Stimulated activated CD4-positive, alpha-beta T cell treated with anti-CD3 and anti-CD28 coated beads, Interleukin-2, amount 100 ng/mL, for 48 hours (primary cell): ENCODE measurements around the gene FAM222A.
"Not testable (repeated sequence)": the region's sequence is repeated elsewhere in the genome, so short reads cannot be mapped to it uniquely, and the experiment has no call there.

Experiments used
- DNase-seq, 2 donors: peaks; one replicate each; pipeline ENCODE4 v3.0.0-alpha.2; 2020

Gene FAM222A

GRCh38 chr12:109694629-109695028 lies 19.0 kb upstream of the FAM222A start:
- DNase-seq: not testable (repeated sequence)

- no peak for DNase-seq
Observed at GRCh38 chr12:109695416-109695815, 18.2 kb upstream of the FAM222A start.

GRCh38 chr12:109695961-109696461 lies 17.6 kb upstream of the FAM222A start:
- no peak for DNase-seq

DNA sequence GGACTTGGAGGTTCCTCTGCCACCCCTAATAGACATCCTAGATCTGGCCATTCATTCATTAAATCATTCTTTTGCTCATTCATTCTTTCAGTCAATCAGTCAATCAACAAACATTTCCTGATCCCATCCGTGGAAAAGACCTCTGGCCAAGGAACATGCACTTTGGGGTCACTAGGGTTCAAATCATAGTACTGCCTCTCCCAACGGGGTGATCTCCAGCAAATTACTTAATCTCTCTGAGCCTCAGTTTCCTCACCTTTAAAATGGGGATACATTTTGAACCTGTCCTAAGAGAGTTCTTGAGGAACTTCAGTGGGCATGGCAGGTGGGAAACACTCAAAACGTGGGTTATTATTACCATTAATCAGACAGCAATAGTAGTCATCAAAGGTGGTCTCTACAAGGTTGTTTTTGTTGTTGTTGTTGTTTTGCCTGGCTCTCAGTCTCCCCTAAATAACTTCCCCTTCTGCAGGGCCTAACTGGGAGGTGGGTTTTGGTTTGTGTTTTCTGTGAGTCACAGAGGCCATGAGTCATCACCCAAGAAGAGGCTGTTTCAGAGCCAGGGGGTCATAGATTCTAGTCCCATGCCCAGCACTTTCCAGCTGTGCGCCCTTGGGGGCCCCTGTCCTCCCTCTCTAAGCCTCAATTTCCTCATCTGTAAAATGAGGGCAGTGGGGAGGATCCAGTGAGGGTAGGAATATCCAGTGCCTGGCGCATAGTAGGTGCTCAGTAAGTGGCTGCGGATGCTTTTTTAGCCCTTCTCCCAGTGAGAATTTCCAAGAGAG lies 16.9 kb upstream of the FAM222A start:
- DNase-seq: no peak

GRCh38 chr12:109697270-109697553 lies 16.4 kb upstream of the FAM222A start:
- no peak for DNase-seq

GRCh38 chr12:109697877-109698468 lies 15.7 kb upstream of the FAM222A start:
- DNase-seq: no peak

DNA sequence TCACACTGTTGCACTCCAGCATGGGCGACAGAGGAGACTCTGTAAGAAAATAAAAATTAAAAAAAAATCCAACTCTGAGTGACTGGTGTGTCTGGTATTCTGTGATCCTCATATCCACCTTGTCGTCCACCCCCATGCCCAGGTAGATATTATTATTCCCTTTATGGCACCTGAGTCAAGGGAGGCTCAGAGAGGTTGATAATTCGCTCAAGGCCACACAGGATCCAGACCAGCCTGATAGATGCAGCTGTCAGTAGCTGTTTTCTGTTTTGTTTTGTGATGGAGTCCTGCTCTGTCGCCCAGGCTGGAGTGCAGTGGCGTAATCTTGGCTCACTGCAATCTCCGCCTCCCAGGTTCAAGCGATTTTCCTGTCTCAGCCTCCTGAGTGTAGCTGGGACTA lies 14.8 kb upstream of the FAM222A start:
- DNase-seq: no peak

- DNase-seq: no peak
Observed at GRCh38 chr12:109701064-109701463, 12.6 kb upstream of the FAM222A start.

GRCh38 chr12:109702111-109702841 lies 11.3 kb upstream of the FAM222A start:
- DNase-seq: no peak

DNA sequence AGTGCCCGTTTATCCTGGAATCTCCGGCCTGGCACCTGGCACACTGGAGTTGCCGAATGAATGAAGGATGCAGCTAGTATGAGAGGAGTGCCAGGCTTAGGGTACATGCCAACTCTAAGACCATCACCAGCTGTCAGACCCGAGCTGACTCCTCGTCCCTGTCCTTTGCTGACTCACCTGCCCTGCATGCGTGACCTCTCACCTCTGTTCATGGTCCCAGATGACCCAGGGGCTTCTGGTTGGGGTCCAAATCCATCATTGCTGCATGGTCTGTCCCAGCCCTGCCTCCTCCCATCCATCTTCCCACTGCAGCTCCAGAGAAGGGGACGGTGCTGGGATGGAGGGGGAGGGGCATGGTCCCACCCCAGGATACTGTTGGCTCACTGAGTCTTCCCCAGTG lies 9.9 kb upstream of the FAM222A start:
- DNase-seq: no peak

DNA sequence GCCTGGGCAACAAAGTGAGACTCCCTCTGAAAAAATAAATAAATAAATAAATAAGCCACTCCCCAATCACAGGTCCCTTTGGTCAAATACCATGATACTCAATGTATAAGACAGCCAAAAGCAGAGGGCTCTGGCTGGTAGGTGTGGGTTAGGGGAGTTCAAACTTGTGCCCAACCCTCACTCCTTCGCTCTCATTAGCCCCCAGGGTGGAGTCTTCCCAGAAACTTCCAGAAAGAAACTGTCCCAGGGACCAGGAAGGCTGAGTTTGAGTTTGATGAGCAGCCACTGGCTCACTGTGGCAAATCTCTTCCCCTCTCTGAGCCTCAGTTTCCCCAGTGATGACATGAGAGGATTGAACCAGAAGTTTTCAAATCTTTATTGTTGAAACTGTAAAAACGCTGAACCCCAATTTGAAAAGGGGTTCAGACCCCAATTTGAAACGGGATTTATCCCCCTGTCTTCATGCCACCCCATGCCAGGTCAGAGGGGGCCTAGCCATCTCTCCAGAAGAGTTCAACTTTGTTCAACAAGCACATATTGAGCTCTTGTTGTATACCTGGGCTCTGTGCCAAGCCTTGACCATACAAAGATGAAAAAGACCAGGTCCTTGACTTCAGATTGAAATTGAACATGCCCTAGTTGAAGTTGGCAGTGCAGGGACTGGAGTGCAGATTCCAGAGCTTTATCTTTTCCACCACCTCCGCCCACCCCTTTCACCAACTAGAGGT lies 9.1 kb upstream of the FAM222A start:
- DNase-seq: no peak

DNA sequence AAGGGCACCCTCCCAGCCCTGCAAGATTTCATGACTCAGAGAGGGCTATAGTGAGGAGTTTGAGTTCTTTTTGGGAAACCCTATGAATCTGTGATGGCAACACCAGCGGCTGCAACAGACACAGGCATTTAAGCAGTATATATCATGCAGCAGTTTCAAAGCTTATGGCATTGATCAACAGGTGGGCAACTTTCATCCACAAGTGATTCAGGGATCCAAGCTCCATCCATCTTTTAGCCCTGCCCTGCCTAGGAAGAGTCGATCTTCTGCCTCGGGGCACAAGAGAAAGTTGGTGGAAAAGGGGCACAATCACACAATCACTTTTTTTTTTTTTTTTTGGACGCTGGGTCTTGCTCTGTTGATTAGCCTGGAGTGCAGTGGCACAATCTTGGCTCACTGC lies 8.3 kb upstream of the FAM222A start:
- DNase-seq: no peak

DNA sequence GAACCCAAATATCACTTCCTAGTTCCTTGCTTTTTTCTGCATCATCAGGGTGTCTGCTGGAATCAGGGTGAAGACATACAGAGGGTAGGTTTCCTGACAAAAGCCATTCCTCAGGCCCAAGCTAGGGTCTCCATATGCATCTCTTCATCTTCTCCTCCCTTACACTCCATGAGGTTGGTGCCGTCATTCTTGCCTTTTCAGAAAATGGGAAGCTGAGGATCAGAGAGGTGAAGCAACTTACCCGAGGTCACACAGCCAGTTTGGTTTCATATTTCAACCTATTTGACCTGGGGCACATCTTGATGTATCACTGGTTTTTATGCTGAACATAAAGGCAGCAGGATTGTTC lies 7.3 kb upstream of the FAM222A start:
- DNase-seq: no peak

GRCh38 chr12:109706747-109707469 lies 6.7 kb upstream of the FAM222A start:
- no peak for DNase-seq

- DNase-seq: no peak
Observed at GRCh38 chr12:109707470-109707821, 6.2 kb upstream of the FAM222A start.

DNA sequence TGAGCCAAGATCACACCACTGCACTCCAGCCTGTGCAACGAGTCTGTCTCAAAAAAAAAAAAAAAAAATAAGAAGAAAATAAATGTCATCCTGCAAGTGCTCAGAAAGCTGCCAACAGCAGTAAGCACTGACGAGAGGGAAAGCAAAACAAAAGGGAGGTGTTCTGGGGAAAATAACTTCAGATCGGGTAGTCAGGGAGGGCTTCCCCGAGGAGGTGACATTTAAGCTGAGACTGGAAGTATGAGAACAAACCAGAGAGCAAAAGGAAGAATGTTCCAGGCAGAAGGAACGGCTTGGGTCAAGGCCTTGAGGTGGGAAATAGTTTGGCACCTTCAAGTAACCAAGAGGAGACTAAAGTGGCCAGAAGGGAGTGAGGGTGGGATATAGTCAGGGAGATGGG lies 4.7 kb upstream of the FAM222A start:
- no peak for DNase-seq

- DNase-seq: no peak
Observed at GRCh38 chr12:109709401-109709991, 4.1 kb upstream of the FAM222A start.

GRCh38 chr12:109710205-109710746 lies 3.3 kb upstream of the FAM222A start:
- no peak for DNase-seq

GRCh38 chr12:109710747-109711595 lies 2.7 kb upstream of the FAM222A start:
- no peak for DNase-seq

DNA sequence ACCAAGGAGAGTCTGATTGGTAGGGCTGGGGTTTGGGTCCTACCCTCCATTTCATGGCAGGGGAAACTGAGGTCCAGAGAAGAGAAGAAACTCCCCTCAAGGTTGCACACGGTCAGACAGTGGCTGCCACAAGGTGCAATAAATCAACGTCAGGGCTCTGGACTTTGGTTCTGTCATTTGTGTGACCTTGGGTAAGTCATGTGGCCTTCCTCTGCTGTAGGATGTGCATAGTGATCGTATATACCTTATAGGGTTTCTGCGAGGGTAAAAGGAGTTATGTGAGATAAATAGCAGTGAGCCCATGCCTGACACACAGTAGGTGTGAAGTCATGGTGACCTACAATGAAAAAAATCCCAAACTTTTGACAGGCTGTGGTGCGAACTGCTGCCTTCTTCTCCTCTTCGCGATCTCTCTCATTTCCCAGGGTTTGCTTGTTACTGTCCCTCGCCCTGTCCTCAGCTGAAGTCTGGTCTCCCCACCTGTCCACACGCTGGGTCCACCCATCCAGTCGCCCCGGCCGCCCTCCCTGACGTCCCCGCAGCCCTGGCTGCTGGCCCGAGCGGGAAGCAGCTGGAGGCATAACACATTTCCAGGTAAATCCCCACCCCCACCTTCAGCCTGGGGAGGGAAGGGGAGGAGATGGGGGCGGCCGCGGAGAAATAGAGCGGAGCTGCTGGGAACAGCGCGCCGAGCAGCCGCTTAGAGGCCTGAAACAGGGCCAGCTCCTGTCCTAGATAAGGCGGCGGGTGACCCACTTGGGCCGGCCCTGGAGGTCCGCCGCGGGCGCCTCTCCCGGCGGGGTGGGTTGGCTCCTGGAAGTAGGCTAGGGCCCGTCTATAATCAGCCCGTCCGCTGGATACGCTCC lies 1.8 kb upstream of the FAM222A start:
- DNase-seq: no peak
